Breast epithelium (tissue), 3 donors: ENCODE data around the gene ARID5B.

Experiments
- CTCF ChIP-seq, 3 donors: fragments of 450-650 bp; IDR thresholded peaks; one replicate each; pipeline ENCODE4 v1.5.1; 2016 to 2017; ENCODE audit warnings: antibody characterized with exemption in 3 of 3, mild to moderate bottlenecking in 3 of 3, moderate library complexity in 3 of 3
- POLR2A ChIP-seq: fragments of 450-650 bp; IDR thresholded peaks from one replicate; pipeline ENCODE4 v1.6.1; 2016; ENCODE audit warnings: antibody characterized with exemption, mild to moderate bottlenecking, moderate library complexity

GRCh38 chr10:62067560-62067959, 166.1 kb downstream of the ARID5B start:
- TF ChIP-seq CTCF (IDR thresholded peaks at IDR 0.05) (no peak), POLR2A (no peak)
